HEK293T (cell line): ENCODE results near the gene BDNF.

ENCODE experiments used
- CTCF ChIA-PET: fragments of 350-600 bp; formaldehyde crosslinking; extraction: SDS; loops from one replicate; lab custom pipeline; 2021; ENCODE audit warnings: antibody characterized with exemption, inconsistent platforms; lab: Yijun Ruan, JAX
- POLR2A ChIA-PET: fragments of 350-600 bp; formaldehyde crosslinking; extraction: SDS; loops from one replicate; lab custom pipeline; 2020; ENCODE audit warnings: antibody characterized with exemption, inconsistent platforms; lab: Yijun Ruan, JAX
- DNase-seq: peaks from one replicate; pipeline ENCODE4 v3.0.0; 2012; ENCODE audit warnings: mixed read lengths; ENCODE audit errors: extremely low spot score
- ARNT ChIP-seq: fragments of 450-650 bp; IDR thresholded peaks from 2 replicates; pipeline ENCODE4 v1.6.1; 2017; ENCODE audit warnings: mild to moderate bottlenecking
- BHLHE40 ChIP-seq: fragments of 450-650 bp; IDR thresholded peaks from 2 replicates; pipeline ENCODE4 v1.6.1; 2016; ENCODE audit warnings: mild to moderate bottlenecking, moderate library complexity, borderline replicate concordance
- CTBP1 ChIP-seq: fragments of 450-650 bp; IDR thresholded peaks from 2 replicates; pipeline ENCODE4 v1.6.1; 2016; ENCODE audit warnings: borderline replicate concordance
- ELF4 ChIP-seq: fragments of 450-650 bp; IDR thresholded peaks from 2 replicates; pipeline ENCODE4 v1.6.1; 2017; ENCODE audit warnings: antibody characterized with exemption
- FOXA1 ChIP-seq: fragments of 450-650 bp; IDR thresholded peaks from 2 replicates; pipeline ENCODE4 v1.6.1; 2016; ENCODE audit warnings: mild to moderate bottlenecking
- FOXK2 ChIP-seq: fragments of 450-650 bp; IDR thresholded peaks from 2 replicates; pipeline ENCODE4 v1.6.1; 2016; ENCODE audit warnings: mild to moderate bottlenecking
- FOXM1 ChIP-seq: fragments of 450-650 bp; IDR thresholded peaks from 2 replicates; pipeline ENCODE4 v1.6.1; 2017; ENCODE audit warnings: mild to moderate bottlenecking, borderline replicate concordance
- HDGF ChIP-seq: fragments of 450-650 bp; IDR thresholded peaks from 2 replicates; pipeline ENCODE4 v1.6.1; 2017; ENCODE audit warnings: antibody characterized with exemption, borderline replicate concordance
- L3MBTL2 ChIP-seq: fragments of 450-650 bp; conservative IDR thresholded peaks from 2 replicates; pipeline ENCODE4 v1.6.1; 2016; ENCODE audit warnings: mild to moderate bottlenecking
- LEF1 ChIP-seq: fragments of 450-650 bp; IDR thresholded peaks from 2 replicates; pipeline ENCODE4 v1.6.1; 2017; ENCODE audit warnings: mild to moderate bottlenecking, borderline replicate concordance
- NFRKB ChIP-seq: fragments of 450-650 bp; IDR thresholded peaks from 2 replicates; pipeline ENCODE4 v1.6.1; 2016; ENCODE audit warnings: mild to moderate bottlenecking, moderate library complexity
- SP1 ChIP-seq: fragments of 450-650 bp; IDR thresholded peaks from 2 replicates; pipeline ENCODE4 v1.6.1; 2017
- SUZ12 ChIP-seq: fragments of 450-650 bp; IDR thresholded peaks from 2 replicates; pipeline ENCODE4 v1.6.1; 2016; ENCODE audit warnings: mild to moderate bottlenecking
- TARDBP ChIP-seq: fragments of 450-650 bp; IDR thresholded peaks from 2 replicates; pipeline ENCODE4 v1.6.1; 2016
- ZNF384 ChIP-seq: fragments of 450-650 bp; IDR thresholded peaks from 2 replicates; pipeline ENCODE4 v1.6.1; 2016
- TF ChIP-seq, protein P1 (sequence below): fragments of 450-650 bp; IDR thresholded peaks from 2 replicates; pipeline ENCODE4 v1.6.1; 2016

The BDNF gene

DNA sequence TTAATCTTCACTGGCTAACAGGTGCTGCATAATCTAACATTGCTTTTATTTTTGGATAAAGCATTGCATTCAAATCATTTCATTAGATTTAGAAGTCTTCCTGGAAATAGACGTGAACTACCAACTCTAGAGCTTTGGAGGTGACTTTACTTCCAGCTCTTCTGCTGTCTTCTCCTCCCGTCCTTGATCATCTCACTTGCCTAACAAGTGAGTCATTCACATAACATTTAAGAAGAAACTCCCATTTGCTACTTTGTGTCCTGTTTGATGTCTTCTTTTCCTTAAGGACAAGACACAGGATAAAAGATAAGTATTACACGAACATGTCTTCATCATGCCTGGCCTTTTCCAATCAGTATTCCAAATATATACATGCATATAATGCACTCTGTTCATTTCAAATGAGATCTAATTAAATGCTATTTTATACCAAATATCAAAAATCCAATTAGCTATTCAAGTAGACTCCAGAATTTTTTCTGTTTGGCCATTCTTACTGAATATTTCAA is 88.3 kb downstream of the BDNF start:
- no peak for DNase-seq
- TF ChIP-seq FOXM1 (no peak), BHLHE40 (no peak), LEF1 (no peak), L3MBTL2 (no peak), FOXA1 (no peak), ZNF384 (no peak)
- POLR2A ChIA-PET = no interaction called here
- CTCF ChIA-PET = no interaction called here

DNA sequence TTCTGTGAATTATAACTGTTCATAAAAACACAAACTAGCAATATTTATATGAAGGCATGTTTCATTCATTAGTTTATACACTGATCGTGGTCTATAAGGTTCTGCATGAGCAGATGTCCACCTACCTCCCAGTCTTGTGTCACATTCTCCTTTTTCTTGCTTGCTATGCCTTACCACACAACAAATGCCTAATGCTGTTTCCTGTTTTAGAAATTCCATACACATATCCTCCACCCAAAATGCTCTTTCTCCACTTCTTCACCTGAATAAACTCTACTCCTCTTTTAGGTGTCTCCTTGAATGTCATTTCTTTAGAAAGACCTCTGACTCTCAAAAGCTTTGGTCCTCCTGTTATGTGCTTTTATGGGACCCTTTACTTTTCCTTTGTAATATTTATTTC is 88.9 kb downstream of the BDNF start:
- ChIA-PET POLR2A (no interaction called here), CTCF (no interaction called here)
- TF ChIP-seq NFRKB (no peak), CTBP1 (no peak), FOXM1 (no peak), BHLHE40 (no peak), L3MBTL2 (no peak), LEF1 (no peak), FOXK2 (no peak), FOXA1 (no peak), TARDBP (no peak), ARNT (no peak), ZNF384 (no peak), ELF4 (no peak), HDGF (no peak), SUZ12 (no peak), SP1 (no peak)
- TF ChIP-seq, protein P1, sequence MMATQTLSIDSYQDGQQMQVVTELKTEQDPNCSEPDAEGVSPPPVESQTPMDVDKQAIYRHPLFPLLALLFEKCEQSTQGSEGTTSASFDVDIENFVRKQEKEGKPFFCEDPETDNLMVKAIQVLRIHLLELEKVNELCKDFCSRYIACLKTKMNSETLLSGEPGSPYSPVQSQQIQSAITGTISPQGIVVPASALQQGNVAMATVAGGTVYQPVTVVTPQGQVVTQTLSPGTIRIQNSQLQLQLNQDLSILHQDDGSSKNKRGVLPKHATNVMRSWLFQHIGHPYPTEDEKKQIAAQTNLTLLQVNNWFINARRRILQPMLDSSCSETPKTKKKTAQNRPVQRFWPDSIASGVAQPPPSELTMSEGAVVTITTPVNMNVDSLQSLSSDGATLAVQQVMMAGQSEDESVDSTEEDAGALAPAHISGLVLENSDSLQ = no peak
- no peak for DNase-seq

DNA sequence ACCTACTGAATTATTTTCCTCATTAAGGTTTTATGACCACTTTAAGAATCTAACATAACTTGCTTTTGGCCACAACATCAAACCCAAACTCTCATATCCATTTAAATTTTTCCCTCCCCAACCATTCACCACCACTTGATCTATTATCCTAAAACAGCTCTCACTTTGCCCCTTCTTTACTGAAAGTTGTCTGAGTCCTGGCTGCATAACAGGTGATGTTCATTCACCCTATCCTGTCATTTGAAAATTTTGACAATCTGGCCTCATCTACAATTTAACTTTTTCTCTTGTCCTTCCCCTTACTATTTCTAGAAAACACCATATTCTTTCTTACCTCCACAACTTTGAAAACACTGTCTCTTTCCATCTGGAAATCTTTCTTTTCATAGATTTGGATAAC is 89.3 kb downstream of the BDNF start:
- CTCF ChIA-PET = no interaction called here
- POLR2A ChIA-PET = no interaction called here
- TF ChIP-seq ZNF384 (no peak), LEF1 (no peak), HDGF (no peak), SP1 (no peak)
- no peak for DNase-seq

DNA sequence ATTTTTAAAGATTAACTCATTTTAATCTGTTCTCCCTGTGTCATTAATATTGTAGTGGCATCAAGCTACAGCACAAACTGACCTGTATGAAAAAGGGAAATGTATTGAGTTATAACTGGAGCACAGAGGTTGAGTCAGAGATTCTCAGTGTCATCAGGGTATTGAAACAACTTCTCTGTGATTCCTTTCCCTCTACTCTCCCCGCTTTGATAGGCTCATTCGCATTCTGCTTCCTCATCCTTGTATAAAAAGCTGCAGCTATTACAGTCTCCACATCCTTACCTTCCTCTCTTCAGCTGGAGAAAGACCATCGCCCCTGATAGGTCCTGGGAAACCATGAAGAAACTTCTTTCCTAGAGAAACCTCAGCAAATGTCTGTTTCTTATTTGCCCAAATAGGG is 90.0 kb downstream of the BDNF start:
- TF ChIP-seq NFRKB = no peak
- no peak for TF ChIP-seq FOXK2
- TF ChIP-seq, protein P1 = no peak
- no peak for TF ChIP-seq LEF1
- no peak for TF ChIP-seq HDGF
- TF ChIP-seq SUZ12 = no peak
- TF ChIP-seq SP1 = no peak
- no peak for TF ChIP-seq ARNT
- TF ChIP-seq FOXA1 = no peak
- no peak for TF ChIP-seq ZNF384
- no peak for TF ChIP-seq L3MBTL2
- no peak for TF ChIP-seq TARDBP
- TF ChIP-seq BHLHE40 = no peak
- no peak for TF ChIP-seq FOXM1
- no peak for TF ChIP-seq ELF4
- TF ChIP-seq CTBP1 = no peak
- POLR2A ChIA-PET = no interaction called here
- CTCF ChIA-PET = interaction anchor here (0.7 kb wide), 1 partner anchor 12 kb away, joined by 3 read pairs; no protein-coding TSS in a partner anchor
- DNase-seq = no peak

DNA sequence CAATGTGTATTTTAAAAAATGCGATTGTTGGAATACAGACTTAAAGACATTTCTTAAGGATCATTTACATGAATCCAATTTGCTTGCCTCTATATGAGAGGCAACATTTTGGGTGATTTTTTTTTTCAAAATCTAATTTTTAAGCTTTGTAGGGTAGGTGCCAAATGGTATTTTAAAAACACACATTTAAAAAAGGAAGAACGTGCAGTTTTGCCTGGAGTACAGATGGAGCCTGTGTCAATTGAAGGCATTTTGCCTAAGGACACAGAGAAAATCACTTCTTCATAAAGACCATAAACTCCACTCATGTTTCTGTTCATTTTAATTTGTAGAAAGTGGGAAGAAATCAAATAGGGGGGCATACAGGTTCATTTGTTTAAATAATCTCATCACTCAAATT is 91.3 kb downstream of the BDNF start:
- ChIA-PET CTCF (no interaction called here), POLR2A (no interaction called here)
- no peak for TF ChIP-seq ELF4
- no peak for TF ChIP-seq SP1
- TF ChIP-seq CTBP1 = no peak
- TF ChIP-seq, protein P1 = no peak
- no peak for TF ChIP-seq ZNF384
- TF ChIP-seq BHLHE40 = no peak
- DNase-seq = no peak

DNA sequence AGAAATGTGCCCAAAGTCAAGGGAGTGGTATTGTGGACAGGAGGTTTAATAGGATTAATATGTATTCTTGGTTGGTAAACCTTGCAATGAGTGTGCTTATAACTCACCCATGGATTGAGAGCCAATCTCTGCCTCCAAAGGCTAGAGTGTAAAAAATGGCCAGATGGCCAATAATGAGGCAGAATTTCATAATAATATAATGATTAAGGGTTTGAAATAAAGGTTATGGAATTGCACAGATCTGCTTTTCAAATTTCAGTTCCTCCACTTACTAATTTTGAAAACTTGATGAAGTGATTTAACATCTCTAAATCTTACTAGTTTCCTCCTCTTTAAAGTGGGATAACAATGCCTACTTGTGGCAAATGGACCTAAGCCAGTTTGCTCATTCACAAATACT is 94.8 kb downstream of the BDNF start:
- CTCF ChIA-PET = no interaction called here
- POLR2A ChIA-PET = no interaction called here

More for the DNA sequence above, 94.8 kb downstream of the BDNF start:
- TF ChIP-seq ZNF384 (no peak), L3MBTL2 (no peak), CTBP1 (no peak), HDGF (no peak), FOXM1 (no peak), SUZ12 (no peak), LEF1 (no peak), NFRKB (no peak), FOXA1 (no peak), ARNT (no peak), TARDBP (no peak), BHLHE40 (no peak), SP1 (no peak), ELF4 (no peak)
- TF ChIP-seq, protein P1 = no peak
- no peak for DNase-seq
